ENCODE data around the gene KDM4C.

KDM4C gene

DNA sequence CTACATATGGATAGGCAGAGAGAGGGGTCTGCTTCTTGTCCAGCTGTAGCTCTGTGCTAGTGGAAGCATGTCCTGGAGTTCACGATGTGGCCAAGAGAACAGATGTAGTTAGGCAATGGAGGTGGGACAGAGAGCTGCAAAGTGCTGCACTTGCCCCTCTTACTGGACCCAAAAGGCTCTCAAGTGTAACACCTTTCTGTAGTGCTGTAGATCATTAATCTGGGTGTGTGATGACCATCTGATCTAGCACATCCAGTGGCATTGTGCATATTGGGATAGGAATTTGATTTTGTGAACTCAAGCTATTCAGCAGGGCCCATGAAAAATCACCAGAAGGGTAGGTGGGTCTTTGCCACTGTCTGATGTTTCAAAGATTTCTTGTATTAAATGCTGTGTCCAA lies 151.4 kb downstream of the KDM4C start:
- no peak for DNase-seq

DNA sequence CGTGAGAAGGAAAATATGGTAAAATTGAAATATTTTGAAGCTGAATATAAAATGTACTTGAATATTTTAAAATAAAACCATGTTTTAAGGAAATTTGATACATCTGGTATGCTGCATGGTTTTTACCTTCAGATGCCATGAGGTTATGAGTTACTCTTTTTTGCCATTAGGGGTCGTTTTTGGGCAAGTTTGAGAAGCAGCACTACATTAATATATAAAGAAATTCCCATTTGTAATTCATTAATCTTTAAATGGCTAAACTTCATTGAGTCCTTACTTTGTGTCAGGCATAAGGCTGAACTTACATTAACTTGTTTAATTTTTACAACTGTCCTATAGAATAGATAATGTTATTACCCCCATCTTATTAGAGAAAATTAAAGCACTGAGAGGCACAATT lies 152.3 kb downstream of the KDM4C start:
- no peak for DNase-seq

DNA sequence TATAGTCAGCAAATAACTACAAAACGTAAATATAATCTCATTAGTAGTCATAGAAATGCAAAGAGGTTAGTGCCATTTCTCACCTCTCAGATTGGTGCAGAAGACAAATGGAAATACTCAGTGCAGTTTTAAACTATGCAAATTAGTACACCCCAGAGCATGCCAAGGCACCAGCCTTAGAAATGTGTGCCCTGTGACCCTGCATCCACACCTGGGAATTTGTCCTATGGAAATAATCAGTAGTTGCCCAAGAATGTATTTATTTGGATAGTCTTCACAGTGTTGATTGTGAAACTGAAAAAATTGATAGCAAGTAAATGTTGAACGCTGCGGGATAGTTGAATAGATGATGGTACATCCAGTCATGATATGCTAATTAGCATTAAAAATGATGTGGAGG lies 152.7 kb downstream of the KDM4C start:
- no peak for DNase-seq

DNA sequence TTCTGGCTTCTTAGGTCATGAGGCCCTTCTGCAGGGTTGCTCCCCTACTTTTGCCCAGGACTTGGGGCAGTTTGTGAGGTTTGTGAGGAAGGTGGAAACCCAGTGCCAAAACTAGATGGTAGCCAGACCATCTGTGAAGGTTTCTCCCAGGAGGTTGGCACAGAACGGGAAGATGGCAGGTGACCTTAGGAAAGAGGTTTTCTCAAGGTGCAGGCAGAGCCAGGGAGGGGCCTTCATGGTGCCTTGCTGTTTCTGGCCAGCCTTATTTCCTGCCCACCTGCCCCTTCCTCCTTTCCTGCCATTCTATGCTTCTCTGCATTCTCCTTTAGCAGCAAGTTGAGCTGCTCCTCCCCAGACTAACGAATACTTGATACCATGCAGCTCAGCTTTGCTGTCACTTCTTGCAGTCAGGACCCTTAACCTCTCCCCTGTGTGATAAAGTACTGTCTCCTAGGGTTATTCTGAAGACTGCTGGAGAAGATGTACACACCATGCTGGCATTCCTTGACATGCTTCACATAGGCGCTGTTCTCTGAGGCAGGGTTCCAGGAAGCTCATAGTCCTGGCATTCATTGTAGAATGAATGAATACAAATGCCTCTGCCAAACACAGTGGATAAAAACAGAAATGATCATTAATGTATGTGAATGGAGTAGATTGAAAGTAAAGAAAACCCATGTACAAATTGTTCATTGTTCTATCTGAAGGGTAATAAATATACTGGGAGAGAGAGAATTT lies 154.3 kb downstream of the KDM4C start:
- no peak for DNase-seq

DNA sequence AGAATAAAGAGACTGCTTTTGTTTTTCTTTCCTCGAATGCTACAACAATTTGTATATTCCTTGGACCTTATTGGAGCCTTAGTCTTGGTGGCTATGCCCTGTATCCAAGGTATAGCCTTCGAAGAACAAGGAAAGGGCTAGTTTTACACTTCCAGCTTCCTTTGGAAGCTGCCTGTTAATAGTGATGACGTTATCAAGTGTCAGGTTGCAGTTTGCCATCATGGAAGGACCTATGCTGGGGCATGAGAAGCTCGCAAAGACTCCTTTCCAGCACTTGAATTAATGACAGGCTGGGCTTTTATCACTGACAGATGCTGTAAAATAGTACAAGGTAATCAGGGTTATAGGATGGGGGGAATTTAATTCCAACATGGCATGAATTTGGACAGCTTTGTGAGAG lies 157.9 kb downstream of the KDM4C start:
- no peak for DNase-seq

DNA sequence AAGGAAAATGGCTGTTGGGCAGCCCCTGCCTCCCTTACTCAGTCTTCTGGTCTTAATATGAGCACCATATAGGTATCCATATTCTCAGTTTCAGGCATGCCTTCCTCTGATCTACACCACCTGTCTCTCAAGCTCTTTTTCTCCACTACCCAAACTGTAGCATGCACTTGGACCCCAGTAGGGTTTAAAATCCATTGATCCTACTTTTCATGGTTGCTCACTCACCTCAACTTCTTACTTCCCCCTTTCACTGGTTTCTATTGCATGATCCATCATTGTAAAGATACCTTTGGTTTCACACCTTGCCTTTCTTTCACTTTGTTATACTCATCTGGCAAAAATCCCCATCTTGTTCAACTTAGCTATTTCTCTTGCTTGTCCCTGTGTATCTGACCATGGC lies 159.4 kb downstream of the KDM4C start:
- no peak for DNase-seq

DNA sequence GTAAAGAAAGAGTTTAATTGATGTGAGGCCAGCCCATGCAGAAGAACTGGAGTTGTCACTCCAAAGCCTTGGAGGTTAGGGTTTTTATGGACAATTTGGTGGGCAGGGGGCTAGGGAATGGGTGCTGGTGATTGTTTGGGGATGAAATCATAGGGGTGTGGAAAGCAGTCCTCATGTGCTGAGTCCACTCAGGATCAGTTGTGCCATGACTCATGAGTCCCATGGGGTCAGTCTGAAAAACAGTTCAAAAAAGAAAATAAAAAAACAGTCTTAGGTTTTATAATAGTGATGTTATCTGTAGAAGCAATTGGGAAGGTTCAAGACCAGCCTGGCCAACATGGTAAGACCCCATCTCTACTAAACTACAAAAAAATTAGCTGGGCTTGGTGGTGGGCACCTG lies 162.3 kb downstream of the KDM4C start:
- DNase-seq = no peak

DNA sequence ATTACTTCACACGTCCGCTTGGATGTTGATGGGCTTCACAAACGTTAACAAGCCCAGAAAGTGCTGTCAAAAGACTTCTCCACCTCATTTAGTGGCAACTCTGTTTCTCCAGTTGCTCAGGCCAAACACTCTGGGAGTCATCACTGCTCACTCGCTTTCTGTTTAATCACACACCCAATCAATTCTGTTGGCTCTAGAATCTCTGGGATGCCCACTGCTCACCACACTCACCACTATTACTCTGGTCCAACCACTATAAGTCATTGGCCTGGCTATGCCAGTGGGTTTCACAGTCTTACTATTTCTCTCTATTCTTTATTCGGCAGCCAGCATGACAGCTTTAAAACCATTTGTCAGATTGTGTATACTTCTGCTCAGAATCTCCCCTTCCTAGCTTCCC lies 163.5 kb downstream of the KDM4C start:
- no peak for DNase-seq

DNA sequence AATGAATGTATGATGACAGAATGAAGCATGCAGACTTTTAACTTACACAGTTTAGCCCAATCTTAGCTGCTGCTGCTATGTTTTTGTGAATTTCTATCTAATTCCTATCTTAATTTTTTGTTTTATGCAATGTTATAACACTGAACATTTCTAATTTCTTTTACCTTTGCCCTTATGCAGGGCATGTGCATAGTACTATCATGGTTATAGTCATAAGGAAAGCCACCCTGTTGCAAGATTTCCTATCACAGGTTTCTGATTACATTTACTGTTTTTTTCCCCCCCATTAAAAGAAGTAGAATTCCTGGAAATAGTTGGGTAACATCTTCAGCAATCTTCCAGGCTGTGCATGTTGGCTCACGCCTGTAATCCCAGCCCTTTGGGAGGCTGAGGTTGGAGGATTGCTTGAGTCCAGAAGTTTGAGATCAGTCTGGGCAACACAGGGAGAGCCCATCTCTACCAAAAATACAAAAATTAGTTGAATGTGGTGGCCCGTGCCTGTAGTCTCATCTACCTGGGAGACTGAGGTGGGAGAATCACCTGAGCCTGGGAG lies 164.4 kb downstream of the KDM4C start:
- no peak for DNase-seq

DNA sequence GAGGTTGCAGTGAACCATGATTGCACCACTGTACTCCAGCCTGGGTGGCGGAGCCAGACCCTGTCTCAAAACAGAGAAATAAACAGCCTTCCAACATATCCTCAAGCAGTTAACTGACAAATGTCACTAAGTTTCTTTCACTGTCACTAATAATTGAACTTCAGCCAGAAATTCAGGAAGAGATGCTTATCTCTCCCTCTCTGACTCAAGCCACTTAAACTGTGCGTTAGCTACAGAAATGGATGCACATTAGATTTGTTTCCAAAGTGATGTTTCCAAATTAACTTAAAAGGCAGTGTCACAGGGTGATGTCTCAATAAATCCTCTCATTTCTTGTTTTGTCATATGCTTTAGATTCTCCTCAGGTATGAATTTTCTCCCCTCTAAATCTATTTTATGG lies 164.9 kb downstream of the KDM4C start:
- no peak for DNase-seq

DNA sequence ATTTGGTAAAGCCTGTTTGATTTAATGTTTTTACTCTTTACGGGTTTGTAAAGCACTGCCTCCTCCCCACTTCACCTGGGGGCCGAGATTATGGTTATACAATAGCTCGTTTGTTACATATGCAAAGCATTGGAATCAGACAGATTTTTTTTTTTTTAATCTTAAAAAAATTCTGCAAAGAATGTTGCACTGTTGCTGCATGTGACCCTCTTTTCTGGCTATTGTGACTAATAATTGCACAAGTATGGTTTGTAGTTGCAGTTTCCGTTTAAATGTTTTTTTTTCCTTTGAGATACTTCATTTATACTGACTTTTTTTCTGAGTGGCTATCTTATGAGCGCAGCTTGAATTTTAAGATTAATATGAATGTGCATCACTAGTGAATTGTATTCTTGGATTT lies 165.3 kb downstream of the KDM4C start:
- no peak for DNase-seq

DNA sequence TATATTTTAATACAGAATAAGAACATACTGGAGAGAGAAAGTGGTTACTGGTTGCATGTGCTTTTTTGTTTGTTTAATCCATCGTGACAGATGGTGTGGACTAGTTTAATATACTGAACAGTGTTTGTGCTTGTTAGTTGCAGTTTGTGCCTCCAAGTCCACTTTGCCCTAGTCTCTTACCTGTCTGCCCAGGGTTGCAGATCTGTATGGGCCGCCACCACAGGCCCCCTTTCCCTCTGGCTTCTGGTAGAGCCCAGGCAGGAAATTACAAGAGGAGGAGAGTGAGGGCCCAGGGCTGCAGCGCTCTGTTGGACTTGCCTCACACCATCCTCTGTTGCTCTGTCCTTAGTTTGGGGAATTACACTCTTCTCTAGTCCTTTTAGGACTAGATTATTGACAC lies 166.4 kb downstream of the KDM4C start:
- no peak for DNase-seq

DNA sequence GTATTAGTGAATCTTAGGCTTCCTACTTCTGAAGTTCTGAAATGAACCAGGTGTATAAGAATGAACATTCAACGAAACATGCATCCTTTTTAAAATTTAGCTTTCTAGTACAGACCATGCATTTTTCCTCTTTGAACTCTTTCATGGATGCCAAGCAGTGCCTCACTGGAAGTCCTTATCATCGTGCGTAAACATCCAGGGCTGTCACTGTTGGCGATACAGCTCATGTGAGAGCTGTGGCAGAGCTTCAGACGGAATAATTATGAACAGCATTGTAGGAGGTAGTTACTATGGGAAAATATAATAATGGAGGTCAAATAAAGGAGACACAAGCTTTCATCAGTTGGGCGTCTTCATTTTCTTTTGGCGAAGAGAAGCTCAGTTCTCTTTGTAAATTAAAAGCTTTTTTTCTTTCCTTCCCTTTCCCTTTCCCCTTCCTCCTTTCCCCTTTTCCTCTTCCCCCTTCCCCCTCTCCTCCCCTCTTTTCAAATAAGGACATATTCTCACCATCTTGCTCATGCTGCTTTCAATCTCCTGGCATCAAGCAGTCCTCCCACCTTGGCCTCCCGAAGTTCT lies 167.3 kb downstream of the KDM4C start:
- DNase-seq = no peak

DNA sequence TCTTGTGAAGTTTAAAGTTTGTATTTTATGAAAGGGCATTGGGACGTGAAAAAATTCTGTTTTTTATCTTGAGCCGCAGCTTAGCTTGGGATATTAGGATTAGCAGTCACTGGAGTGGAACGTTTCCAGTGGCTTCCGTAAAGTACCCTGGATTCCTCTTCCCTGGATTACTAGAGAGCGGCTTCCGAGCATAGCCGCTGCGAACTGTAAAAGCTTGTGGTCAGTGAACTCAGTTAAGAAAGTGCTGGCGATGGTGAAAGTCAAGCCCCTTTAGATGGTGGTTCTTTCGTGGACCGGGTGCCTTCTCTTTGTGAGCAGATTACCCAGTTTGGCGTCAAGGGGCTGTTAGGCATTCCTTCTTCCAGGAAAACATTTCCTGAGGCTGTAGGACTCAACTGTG lies 168.1 kb downstream of the KDM4C start:
- DNase-seq = no peak

DNA sequence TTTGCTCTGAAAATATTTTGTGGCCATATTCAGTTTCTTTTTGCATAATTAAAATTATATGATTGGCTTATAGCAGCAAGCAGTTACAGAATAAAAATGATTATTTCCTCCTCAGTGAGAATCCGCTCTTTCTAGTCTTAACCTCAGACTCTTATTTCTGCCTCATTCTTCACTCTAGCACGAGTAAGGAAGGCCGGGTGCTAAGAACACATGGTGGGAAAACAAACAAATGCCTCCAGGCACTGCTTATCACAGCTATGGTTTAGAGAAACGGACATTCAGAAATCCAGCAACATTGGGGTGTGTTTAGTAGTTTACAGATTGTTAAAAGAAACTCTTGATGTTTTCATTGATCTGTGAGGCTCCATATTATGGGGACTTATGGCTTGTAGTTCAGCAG lies 168.7 kb downstream of the KDM4C start:
- DNase-seq = no peak

DNA sequence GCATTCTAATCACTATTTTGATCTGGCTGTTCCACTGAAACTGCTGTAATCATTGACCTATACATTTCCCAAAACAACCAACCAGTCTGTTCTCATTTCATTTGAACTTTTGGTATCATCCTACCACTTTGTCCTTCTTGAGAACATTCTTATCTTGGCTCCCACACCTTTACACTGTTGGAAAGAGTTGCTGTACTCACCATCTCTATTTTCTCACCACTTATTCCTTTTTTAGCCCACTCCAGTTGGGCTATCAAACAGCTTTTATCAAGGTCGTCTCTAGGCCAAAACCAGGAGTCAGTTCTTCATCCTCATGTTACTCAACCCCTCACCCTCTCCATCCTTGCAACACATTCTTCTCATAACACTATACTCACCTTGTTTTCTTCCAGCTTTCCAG lies 170.1 kb downstream of the KDM4C start:
- DNase-seq = no peak

DNA sequence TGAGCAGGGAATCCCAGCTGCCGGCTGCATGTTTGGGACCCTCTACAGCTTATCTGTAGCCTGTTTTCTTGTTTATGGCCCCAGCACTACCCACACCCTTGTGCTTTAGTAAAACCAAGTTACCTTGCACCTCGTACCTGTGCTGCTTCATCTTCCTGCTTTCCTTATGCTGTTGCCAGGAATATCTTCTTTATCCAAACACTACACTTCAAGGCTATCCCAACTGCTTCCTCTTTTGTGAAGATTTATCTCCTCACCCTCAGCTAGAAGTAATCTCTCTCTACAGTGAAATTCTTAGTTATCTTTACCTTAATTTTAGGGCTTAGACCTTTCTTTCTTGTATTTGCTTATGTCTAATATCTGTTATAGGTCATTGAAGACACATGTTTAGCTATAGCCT lies 171.1 kb downstream of the KDM4C start:
- DNase-seq = no peak

DNA sequence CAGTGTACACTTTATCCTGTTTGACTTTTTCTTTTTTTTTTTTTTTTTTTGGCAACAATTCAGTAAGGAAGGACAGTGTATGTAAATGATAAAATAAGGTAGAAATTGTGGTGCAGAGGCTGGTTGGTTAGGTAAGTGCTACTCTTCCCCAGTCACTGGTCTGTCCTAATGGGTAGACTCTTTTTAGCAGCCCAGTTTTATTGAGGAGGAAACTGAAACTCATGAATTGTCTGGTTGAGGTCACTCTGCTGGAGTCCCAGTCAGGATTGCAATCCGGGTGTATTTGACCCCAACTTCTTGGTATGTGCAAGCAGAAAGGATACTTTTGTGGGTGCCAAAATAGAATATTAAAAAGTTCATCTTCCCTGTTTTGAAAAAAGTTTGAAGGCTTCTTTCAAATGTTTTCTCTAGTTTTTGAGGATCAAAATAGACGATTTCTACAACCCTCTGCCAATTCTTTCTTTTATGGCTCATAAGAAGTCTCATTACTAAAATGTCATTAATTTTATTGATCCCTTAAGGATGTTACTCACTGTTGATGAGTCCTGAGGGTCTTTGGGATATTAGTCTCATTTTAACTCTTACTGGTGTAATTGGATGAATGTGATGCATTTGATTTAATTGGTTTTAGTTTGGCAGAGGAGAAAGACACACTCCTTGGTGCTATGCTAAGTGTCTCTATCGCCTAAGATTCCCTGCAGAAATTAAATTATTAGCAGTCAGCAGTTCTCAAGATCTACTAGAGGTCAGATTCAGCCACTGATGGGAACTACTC lies 171.9 kb downstream of the KDM4C start:
- no peak for DNase-seq

DNA sequence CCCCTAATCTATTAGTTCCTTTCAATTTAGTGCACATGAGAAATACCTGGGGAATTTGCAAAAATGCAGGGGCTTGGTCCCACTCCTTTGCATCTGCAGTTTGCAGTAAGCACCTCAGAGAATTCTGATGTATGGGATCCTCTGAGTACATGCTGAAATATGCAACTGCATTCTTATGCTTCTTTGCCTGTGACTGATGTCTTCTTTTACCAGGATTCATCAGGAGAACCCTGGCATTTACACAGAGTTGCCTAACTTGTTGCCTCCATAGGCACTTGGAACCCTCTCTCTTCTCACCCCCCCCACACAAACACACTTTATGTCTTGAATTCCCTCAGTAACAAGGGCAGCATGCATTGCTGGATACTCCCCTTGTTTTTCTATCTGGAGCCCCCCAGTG lies 173.1 kb downstream of the KDM4C start:
- DNase-seq = no peak

DNA sequence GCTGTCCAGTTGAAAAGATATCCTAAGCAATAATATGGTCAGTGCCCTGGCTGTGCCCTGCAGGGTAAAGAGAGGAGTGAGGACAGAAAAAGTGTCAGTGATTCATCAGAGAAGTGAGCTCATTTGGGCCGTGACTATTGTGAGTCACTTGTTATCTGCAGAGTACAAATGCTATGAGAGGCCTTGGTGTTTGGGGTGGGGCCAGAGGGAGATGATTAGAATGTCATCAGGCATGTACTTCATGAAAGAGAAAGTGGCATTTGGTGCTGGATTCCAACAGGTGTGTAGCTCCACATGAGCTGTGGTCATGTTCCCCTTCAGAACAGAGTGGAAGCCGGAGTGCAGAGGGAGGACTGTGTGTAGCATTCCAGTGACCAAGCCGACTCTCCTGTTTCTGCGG lies 174.1 kb downstream of the KDM4C start:
- DNase-seq = no peak

DNA sequence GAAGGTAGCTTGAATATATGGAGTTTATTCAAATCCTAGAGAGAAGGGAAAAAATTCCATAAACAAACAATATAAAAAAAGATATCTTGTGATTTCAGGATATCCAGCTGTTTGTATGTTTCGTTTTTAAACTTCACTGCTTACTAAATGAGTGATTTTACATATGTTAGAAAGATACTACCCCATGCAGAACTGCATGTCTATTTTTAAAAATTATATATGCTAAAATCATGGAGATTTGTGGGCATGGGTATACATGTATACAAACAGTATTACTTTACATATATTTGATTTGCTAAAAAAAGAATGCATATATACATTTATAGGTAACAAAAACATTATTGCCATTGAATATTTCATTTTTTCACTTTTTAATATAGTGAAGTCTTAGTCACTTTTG lies 178.3 kb downstream of the KDM4C start:
- no peak for DNase-seq

DNA sequence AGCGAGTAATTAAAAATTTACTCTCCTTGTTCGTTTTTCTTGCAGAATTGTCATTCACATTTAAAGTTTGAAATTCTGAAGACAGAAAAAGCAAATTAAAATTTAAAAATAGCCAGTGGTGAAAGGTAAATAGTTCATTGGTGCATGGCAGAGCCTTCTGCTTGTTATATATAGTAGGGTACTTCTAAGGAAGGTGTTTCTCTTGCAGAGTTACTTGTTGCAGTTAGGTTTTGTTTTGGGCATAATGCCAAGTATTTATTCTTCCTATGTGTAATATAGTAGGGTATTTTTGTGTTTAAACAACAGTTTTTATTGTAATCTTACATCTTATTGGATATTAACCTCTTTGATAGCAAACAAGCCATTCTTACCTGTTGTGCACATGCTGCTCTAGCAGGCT lies 179.4 kb downstream of the KDM4C start:
- no peak for DNase-seq

DNA sequence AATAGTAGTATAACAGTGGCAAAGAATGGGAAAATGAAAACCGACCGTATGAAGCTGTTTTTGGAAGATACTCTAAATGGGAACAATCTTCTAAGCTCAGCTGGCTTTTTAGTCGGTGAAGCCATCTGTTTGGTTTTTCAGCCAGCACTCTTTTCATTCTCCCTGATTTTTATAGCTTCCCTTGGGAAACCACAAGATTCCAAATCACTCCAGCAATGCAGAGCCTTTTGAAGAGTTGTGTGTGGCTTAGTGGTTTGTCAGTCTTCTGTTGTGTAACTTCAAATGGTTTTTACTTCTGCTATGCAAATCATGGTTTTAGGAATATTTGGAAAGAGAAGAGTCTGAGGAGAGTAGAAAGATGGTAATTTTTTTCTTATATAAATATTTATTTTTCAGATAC lies 180.7 kb downstream of the KDM4C start:
- no peak for DNase-seq

DNA sequence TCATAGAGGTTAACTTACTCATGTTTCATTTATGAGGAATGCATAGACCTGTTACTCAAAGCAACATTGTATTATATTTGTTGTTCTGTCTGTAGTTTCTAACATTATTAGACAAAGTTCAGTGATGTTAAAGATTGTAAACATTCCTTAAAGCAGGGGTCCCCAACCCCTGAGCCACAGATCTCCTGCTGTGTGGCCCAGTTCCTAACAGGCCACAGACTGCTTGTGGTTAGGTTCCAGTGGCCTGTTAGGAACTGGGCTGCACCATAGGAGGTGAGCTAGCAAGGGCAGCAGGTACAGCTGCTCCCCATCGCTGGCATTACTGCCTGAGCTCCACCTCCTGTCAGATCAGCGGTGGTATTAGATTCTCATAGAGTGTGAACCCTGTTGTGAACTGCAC lies 181.1 kb downstream of the KDM4C start:
- no peak for DNase-seq

Data from NCI-H1092 (cell line).